ENCODE results near the gene CKMT1B. TPM values are rescaled to one million over a fixed set of nuclear protein-coding genes. Genes with fewer than 3 reads are reported as not detected.
"Not testable (repeated sequence)": the region's sequence is repeated elsewhere in the genome, so short reads cannot be mapped to it uniquely, and the experiment has no call there.

CKMT1B gene
- polyA plus RNA-seq (2013, experiment 1 of 2), result 5.4 TPM
- 4.7 TPM for polyA plus RNA-seq (2013, experiment 2 of 2)

- not testable (repeated sequence) for H3K79me1 ChIP-seq (ENCODE audit: low read depth, low read length); H3K4me1 ChIP-seq (ENCODE audit: control insufficient read depth in 2 of 2, insufficient read depth in 1 of 2, low read depth in 1 of 2, low read length in 2 of 2); H2BK12ac ChIP-seq (ENCODE audit: low read length); H3K4ac ChIP-seq (ENCODE audit: low read length); H3K14ac ChIP-seq (ENCODE audit: low read length); H3K36me3 ChIP-seq (replicated peaks in 1 of 2; ENCODE audit: control insufficient read depth in 2 of 2, insufficient read depth in 2 of 2, low read length in 2 of 2); H3K23ac ChIP-seq (ENCODE audit: low read depth, low read length, poor library complexity); H3K4me3 ChIP-seq (ENCODE audit: low read length in 2 of 2); H2AK5ac ChIP-seq (ENCODE audit: low read depth, low read length); H3K27ac ChIP-seq (replicated peaks; ENCODE audit: low read length); H3K4me2 ChIP-seq (ENCODE audit: insufficient read depth, low read length, poor library complexity, severe bottlenecking); H4K91ac ChIP-seq (ENCODE audit: low read depth, low read length, poor library complexity); H2AFZ ChIP-seq (ENCODE audit: low read length); H3K9ac ChIP-seq (ENCODE audit: low read depth, low read length, poor library complexity); H2BK120ac ChIP-seq (ENCODE audit: low read depth, low read length); H3K27me3 ChIP-seq (ENCODE audit: control insufficient read depth in 3 of 3, insufficient read depth in 3 of 3, low read depth in 1 of 3, low read length in 3 of 3); H2BK5ac ChIP-seq (ENCODE audit: low read length); DNase-seq (ENCODE audit: low spot score); H2BK15ac ChIP-seq (ENCODE audit: low read length); H3K18ac ChIP-seq (ENCODE audit: low read length); H4K8ac ChIP-seq (ENCODE audit: low read depth, low read length); H3K9me3 ChIP-seq (replicated peaks in 1 of 2; ENCODE audit: control insufficient read depth in 2 of 2, insufficient read depth in 1 of 2, low read depth in 1 of 2, low read length in 2 of 2)
- no CpG with 5 or more reads among the region's 43 CpGs for WGBS, 2 donors (ENCODE audit: extremely low coverage in 2 of 2, insufficient read length in 2 of 2, insufficient replicate concordance in 1 of 2)
Observed at GRCh38 chr15:43593328-43594190, at the start of gene CKMT1B. Gene CKMT1B, plus strand, starts transcription at chr15:43594027. Its CDS starts 192 bp downstream, at chr15:43594219.

GRCh38 chr15:43544266-43544665 is 49.6 kb upstream of the CKMT1B start:
- Histone ChIP-seq H4K91ac (ENCODE audit: low read depth, low read length, poor library complexity) (no peak overlapping the region), H3K4ac (ENCODE audit: low read length) (no peak overlapping the region), H3K23ac (ENCODE audit: low read depth, low read length, poor library complexity) (no peak overlapping the region), H4K8ac (ENCODE audit: low read depth, low read length) (no peak overlapping the region), H3K4me1 (ENCODE audit: control insufficient read depth in 2 of 2, insufficient read depth in 1 of 2, low read depth in 1 of 2, low read length in 2 of 2) (no peaks in the 10 kb centered on the region), H2AFZ (ENCODE audit: low read length) (no peak overlapping the region), H2BK5ac (ENCODE audit: low read length) (no peak overlapping the region), H3K27me3 (ENCODE audit: control insufficient read depth in 3 of 3, insufficient read depth in 3 of 3, low read depth in 1 of 3, low read length in 3 of 3) (no peaks in the 10 kb centered on the region), H3K9me3 (replicated peaks in 1 of 2; ENCODE audit: control insufficient read depth in 2 of 2, insufficient read depth in 1 of 2, low read depth in 1 of 2, low read length in 2 of 2) (peaks cover 0 to 6% of the 10 kb centered on the region in 2 donors), H3K36me3 (replicated peaks in 1 of 2; ENCODE audit: control insufficient read depth in 2 of 2, insufficient read depth in 2 of 2, low read length in 2 of 2) (no peaks in the 10 kb centered on the region), H3K9ac (ENCODE audit: low read depth, low read length, poor library complexity) (no peak overlapping the region), H2AK5ac (ENCODE audit: low read depth, low read length) (no peak overlapping the region), H3K27ac (replicated peaks; ENCODE audit: low read length) (no peak overlapping the region), H2BK120ac (ENCODE audit: low read depth, low read length) (no peak overlapping the region), H2BK15ac (ENCODE audit: low read length) (no peak overlapping the region), H3K18ac (ENCODE audit: low read length) (no peak overlapping the region), H3K4me2 (ENCODE audit: insufficient read depth, low read length, poor library complexity, severe bottlenecking) (no peak overlapping the region), H3K79me1 (ENCODE audit: low read depth, low read length) (peaks cover 1% of the 10 kb centered on the region), H3K4me3 (ENCODE audit: low read length in 2 of 2) (no peak overlapping the region), H3K14ac (ENCODE audit: low read length) (no peak overlapping the region), H2BK12ac (ENCODE audit: low read length) (no peak overlapping the region)
- DNase-seq (ENCODE audit: low spot score), result no peak

- no peak overlapping the region for H3K4me2 ChIP-seq (ENCODE audit: insufficient read depth, low read length, poor library complexity, severe bottlenecking)
- H4K8ac ChIP-seq (ENCODE audit: low read depth, low read length), result no peak overlapping the region
- H2AK5ac ChIP-seq (ENCODE audit: low read depth, low read length), result no peak overlapping the region
- WGBS, 2 donors (ENCODE audit: extremely low coverage in 2 of 2, insufficient read length in 2 of 2, insufficient replicate concordance in 1 of 2), result no CpG with 5 or more reads among the region's 1 CpG
- no peaks in the 10 kb centered on the region for H3K27me3 ChIP-seq (ENCODE audit: control insufficient read depth in 3 of 3, insufficient read depth in 3 of 3, low read depth in 1 of 3, low read length in 3 of 3)
- H2BK12ac ChIP-seq (ENCODE audit: low read length), result no peak overlapping the region
- no peak overlapping the region for H3K4me3 ChIP-seq (ENCODE audit: low read length in 2 of 2)
- H2BK120ac ChIP-seq (ENCODE audit: low read depth, low read length), result no peak overlapping the region
- H3K36me3 ChIP-seq (replicated peaks in 1 of 2; ENCODE audit: control insufficient read depth in 2 of 2, insufficient read depth in 2 of 2, low read length in 2 of 2), result no peaks in the 10 kb centered on the region
- peaks cover 1% of the 10 kb centered on the region for H3K79me1 ChIP-seq (ENCODE audit: low read depth, low read length)
- no peak overlapping the region for H3K18ac ChIP-seq (ENCODE audit: low read length)
- H3K27ac ChIP-seq (replicated peaks; ENCODE audit: low read length), result no peak overlapping the region
- H4K91ac ChIP-seq (ENCODE audit: low read depth, low read length, poor library complexity), result no peak overlapping the region
- no peak overlapping the region for H2AFZ ChIP-seq (ENCODE audit: low read length)
- DNase-seq (ENCODE audit: low spot score), result no peak
- no peak overlapping the region for H3K23ac ChIP-seq (ENCODE audit: low read depth, low read length, poor library complexity)
- no peak overlapping the region for H2BK15ac ChIP-seq (ENCODE audit: low read length)
- H3K4ac ChIP-seq (ENCODE audit: low read length), result no peak overlapping the region
- no peak overlapping the region for H3K9ac ChIP-seq (ENCODE audit: low read depth, low read length, poor library complexity)
- H3K4me1 ChIP-seq (ENCODE audit: control insufficient read depth in 2 of 2, insufficient read depth in 1 of 2, low read depth in 1 of 2, low read length in 2 of 2), result no peaks in the 10 kb centered on the region
- no peak overlapping the region for H3K14ac ChIP-seq (ENCODE audit: low read length)
- peaks cover 0 to 6% of the 10 kb centered on the region in 2 donors for H3K9me3 ChIP-seq (replicated peaks in 1 of 2; ENCODE audit: control insufficient read depth in 2 of 2, insufficient read depth in 1 of 2, low read depth in 1 of 2, low read length in 2 of 2)
- H2BK5ac ChIP-seq (ENCODE audit: low read length), result no peak overlapping the region
Observed at GRCh38 chr15:43545426-43545825, 48.4 kb upstream of the CKMT1B start.

GRCh38 chr15:43547539-43547938 is 46.3 kb upstream of the CKMT1B start:
- H3K4me1 ChIP-seq (ENCODE audit: control insufficient read depth in 2 of 2, insufficient read depth in 1 of 2, low read depth in 1 of 2, low read length in 2 of 2), result no peaks in the 10 kb centered on the region
- no peaks in the 10 kb centered on the region for H3K27me3 ChIP-seq (ENCODE audit: control insufficient read depth in 3 of 3, insufficient read depth in 3 of 3, low read depth in 1 of 3, low read length in 3 of 3)
- H4K8ac ChIP-seq (ENCODE audit: low read depth, low read length), result no peak overlapping the region
- no peak overlapping the region for H3K9ac ChIP-seq (ENCODE audit: low read depth, low read length, poor library complexity)
- no peak overlapping the region for H3K27ac ChIP-seq (replicated peaks; ENCODE audit: low read length)
- DNase-seq (ENCODE audit: low spot score), result no peak
- H3K23ac ChIP-seq (ENCODE audit: low read depth, low read length, poor library complexity), result no peak overlapping the region
- no CpG with 5 or more reads among the region's 2 CpGs for whole genome bisulfite sequencing, 2 donors (ENCODE audit: extremely low coverage in 2 of 2, insufficient read length in 2 of 2, insufficient replicate concordance in 1 of 2)
- no peak overlapping the region for H3K4ac ChIP-seq (ENCODE audit: low read length)
- H3K4me3 ChIP-seq (ENCODE audit: low read length in 2 of 2), result no peak overlapping the region
- H2BK12ac ChIP-seq (ENCODE audit: low read length), result no peak overlapping the region
- no peak overlapping the region for H4K91ac ChIP-seq (ENCODE audit: low read depth, low read length, poor library complexity)
- H3K14ac ChIP-seq (ENCODE audit: low read length), result no peak overlapping the region
- H3K9me3 ChIP-seq (replicated peaks in 1 of 2; ENCODE audit: control insufficient read depth in 2 of 2, insufficient read depth in 1 of 2, low read depth in 1 of 2, low read length in 2 of 2), result peaks cover 0 to 6% of the 10 kb centered on the region in 2 donors
- no peak overlapping the region for H3K4me2 ChIP-seq (ENCODE audit: insufficient read depth, low read length, poor library complexity, severe bottlenecking)
- H3K79me1 ChIP-seq (ENCODE audit: low read depth, low read length), result no peaks in the 10 kb centered on the region
- no peaks in the 10 kb centered on the region for H3K36me3 ChIP-seq (replicated peaks in 1 of 2; ENCODE audit: control insufficient read depth in 2 of 2, insufficient read depth in 2 of 2, low read length in 2 of 2)
- no peak overlapping the region for H2BK120ac ChIP-seq (ENCODE audit: low read depth, low read length)
- no peak overlapping the region for H2AFZ ChIP-seq (ENCODE audit: low read length)
- H3K18ac ChIP-seq (ENCODE audit: low read length), result no peak overlapping the region
- no peak overlapping the region for H2BK15ac ChIP-seq (ENCODE audit: low read length)
- no peak overlapping the region for H2BK5ac ChIP-seq (ENCODE audit: low read length)
- H2AK5ac ChIP-seq (ENCODE audit: low read depth, low read length), result no peak overlapping the region

Measured in neuronal stem cell (in vitro differentiated cells).